ENCODE measurements around the gene CSNK1G1.
A peak's percentile ranks its signal among the peaks of the same experiment; 100 is the strongest.

CSNK1G1 gene

DNA sequence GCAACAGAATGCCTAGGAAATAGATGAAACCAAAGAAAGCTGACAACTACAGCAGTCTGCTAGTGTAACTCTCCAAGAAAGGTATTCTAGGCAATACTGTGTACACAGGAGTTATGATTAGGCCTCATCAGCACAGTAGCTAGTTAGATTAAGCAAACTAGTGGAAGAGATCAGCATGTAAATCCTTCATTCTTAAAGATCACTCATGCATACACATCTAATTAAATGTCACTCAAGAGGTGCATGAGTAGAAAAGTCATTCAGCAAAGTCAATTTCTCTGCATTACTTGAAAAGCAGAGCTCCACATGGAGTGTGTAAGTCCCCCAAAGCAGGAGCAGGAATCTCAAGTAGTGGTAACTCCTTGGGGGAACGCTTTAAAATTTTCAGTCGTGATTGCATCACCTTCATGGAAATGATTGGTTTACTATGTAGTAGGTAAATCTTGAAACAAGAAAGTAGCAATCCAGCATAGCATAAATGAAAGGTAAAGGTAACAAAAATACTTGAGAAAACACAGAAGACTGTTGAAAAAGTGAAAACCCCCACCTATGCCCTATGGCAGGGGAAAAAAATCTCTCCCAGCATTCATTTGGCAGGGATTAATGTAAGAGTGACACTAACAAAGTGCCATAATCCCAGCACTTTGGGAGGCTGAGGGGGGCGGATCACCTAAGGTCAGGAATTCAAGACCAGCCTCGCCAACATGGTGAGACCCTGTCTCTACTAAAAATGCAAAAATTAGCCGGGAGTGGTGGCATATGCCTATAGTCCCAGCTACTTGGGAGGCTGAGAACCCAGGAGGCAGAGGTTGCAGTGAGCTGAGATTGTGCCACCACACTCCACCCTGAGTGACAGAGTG lies 163.8 kb downstream of the CSNK1G1 start:
- DNase-seq (ENCODE audit: low read depth in 2 of 2) = no peak

DNA sequence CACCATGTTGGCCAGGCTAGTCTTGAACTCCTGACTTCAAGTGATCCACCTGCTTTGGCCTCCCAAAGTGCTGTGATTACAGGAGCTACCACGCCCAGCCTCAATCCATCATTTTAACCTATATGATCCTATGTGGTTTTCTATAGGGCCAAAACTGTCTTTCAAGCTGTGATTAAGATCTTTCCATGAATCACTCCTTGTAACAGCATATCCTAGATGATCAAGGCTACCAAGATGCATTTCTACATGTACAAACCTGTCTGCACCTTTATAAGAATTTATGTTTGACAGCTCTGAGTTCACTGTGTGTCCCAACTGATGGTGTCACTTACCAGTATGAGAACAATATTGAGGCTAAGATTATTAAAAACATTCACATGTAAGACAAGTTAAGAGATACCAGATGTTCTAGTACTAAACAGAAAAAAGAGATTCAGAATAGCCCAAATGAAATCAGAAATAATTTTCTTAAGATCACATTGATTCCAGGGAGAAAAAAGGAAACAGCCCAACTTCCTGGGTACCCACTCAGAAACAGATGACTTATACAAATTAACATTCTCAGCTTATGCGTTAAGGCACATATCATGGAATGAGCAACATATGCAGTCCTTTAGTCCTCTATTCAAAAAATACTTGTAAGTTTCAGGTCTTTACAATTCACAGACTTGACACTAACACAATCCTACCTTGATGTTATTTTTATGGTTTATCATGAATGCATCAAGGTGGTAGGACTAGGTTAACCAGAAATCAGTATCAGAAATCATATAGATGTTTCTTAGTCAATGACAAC lies 168.4 kb downstream of the CSNK1G1 start:
- no peak for DNase-seq (ENCODE audit: low read depth in 2 of 2)

DNA sequence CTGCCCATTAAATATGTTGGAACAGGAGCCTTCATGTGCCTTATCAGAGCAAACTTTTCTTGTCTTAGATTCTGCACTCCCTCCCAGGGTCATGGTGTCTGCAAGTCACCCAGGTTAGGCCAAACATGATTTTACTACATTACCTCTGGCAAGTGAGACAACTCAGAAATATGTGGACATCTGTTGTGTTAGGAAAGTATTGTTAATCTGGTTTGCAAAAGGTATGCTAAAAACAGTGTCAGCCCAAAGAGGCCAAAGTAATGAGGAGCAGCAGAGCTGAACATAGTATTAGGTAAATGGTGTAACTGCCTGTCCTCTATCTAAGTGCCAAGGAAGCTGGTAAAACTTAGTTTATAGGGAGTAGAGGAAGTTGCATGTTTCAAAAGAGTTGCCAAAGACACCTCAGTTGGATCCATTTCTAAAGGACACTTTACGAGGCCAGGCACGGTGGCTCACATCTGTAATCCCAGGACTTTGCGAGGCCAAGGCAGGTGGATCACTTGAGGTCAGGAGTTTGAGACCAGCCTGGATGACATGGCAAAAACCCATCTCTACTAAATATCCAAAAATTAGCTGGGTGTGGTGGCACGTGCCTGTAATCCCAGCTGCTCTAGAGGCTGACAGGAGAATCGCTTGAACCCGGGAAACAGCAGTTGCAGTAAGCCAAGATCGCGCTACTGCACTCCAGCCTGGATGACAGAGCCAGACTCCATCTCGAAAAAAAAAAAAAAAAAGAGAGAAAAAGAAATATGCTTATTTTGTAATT lies 170.6 kb downstream of the CSNK1G1 start:
- no peak for DNase-seq (ENCODE audit: low read depth in 2 of 2)

DNA sequence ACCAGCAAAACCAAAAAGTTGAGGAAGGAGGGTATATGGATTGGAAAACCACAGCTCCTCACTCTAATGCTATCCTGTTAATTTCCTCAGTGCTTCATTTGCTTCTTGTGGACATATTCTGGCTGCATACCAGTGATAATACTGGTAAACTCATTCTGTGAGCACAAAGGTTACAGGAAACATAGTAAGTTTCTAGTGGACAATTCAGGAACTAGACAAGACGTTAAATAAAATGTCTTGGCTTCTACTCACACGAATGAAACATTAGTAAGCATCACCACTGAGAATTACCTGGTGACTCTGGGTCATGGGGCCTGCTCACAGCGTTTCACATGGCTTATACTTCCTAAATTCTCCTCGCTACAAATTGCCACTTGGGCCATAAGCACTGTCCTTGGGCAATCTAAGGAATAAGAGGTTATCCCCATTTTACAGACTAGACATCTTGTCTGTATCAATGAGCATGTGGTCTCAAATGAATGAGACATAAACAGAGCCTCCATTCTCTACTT lies 173.1 kb downstream of the CSNK1G1 start:
- DNase-seq (ENCODE audit: low read depth in 2 of 2) = no peak

DNA sequence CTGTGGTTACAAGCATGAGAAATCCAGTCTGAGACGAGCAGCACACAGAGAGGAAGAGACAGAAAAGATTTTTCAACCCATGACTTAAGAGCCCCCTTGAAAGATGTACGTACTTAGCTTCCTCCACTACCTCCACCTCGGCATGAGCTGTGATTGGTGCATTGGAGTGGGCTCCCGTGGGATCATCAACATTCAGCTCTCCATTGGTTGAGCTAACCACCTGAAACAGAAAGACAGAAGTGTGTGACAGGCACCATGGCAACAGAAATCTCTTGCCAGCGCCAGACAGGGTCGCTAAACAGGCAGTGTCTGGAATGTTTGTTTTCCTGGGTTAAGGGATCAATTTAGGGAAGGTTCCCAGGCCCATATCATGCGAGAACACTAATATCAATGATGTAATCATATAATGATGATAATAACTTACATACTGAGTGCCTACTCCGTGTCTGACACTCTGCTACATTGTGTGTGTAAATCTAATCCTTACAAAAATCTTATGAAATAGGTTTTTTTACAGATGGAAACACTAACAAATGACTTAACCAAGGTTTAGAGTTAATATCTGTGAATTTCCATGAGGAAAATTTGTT lies 175.6 kb downstream of the CSNK1G1 start:
- no peak for DNase-seq (ENCODE audit: low read depth in 2 of 2)

- DNase-seq (ENCODE audit: low read depth in 2 of 2) = no peak
Observed at GRCh38 chr15:64166102-64166890, 189.7 kb downstream of the CSNK1G1 start.

DNA sequence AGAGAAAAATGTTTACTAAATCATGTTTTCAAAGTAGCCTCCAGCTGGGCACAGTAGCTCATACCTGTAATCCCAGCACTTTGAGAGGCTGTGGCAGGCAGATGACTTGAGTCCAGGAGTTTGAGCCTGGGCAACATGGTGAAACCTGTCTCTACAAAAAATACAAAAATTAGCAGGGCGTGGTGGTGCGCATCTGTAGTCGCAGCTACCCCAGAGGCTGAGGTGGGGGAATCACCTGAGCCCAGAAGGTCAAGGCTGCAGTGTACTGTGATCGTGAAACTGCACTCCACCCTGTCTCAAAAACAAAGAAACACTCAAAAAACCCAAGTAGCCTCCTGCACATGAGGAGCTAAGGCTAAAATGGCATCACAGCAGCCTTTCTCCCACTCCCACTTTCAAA lies 191.5 kb downstream of the CSNK1G1 start:
- no peak for DNase-seq (ENCODE audit: low read depth in 2 of 2)

DNA sequence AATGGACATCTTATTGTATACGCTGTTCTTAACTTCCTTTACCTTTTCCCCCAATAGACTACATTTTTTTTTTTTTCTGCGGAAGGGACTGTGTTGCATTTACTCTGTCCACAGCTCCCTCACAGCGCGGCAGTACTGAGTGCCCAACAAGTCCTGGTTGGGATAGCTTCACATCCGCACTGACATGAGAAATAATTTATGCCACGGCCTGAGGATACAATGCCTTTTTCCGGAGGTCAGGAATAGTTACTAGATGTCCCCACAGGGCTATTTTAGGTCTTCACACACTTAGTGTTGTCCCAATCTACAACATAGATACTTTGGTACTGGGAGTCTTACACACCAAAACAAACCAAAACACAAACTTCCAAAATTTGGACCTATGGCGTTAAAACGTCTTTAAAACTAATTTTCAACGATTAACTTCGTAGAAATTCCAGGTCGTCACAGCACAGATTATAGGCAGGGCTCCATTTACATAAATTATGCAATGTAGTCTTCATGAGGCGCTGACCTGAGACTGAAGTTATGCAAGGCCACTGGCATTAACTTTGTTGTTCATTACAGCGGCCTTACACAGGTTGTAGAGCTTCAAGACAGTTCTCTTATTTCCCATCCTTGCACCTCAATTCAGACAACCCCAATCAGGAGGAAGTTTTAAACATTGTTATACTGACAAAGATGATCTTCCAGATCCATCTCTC lies 192.2 kb downstream of the CSNK1G1 start:
- DNase-seq (ENCODE audit: low read depth in 2 of 2) = no peak

DNA sequence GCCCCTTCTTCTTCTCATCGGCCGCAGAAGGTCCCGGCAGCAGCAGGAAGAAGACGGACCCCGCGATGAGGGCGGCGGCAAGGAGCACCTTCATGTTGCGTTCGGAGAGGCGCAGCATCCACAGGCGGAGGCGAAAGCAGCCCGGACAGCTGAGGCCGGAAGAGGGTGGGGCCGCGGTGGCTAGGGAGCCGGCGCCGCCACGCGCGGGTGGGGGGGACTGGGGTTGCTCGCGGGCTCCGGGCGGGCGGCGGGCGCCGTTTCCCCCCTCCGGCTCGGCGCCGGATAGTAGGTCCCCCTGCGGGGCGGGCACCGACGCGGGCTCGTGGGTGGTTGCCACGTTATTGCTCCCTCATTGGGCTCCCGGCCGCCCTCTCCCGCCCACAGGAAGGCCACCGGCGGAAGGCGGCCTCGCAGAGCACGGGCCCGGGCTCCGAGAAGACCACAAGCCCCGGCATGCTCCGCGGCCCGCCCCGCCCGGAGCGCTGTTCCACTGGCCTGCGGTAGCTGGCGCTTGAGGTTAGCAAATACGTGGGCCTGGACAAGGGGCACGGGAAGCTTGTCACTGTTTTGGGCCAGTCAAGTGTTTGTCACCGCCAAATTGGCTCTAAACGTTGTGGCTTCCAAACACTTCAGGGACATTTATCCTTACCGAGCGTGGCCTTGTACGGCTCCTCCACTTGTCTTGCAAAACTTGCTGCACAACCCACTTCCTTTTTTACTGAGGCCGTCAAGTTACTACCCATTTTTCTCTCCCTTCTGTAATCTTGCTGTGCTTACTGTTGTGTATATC lies 192.9 kb downstream of the CSNK1G1 start, which contains the start of gene PPIB:
PPIB (minus strand) TSS at position 154 of the 790 bp plus-strand sequence; CDS start at position 118, 36 bp downstream.
- DNase-seq (ENCODE audit: low read depth in 2 of 2) = peak; percentile 92 to 93

DNA sequence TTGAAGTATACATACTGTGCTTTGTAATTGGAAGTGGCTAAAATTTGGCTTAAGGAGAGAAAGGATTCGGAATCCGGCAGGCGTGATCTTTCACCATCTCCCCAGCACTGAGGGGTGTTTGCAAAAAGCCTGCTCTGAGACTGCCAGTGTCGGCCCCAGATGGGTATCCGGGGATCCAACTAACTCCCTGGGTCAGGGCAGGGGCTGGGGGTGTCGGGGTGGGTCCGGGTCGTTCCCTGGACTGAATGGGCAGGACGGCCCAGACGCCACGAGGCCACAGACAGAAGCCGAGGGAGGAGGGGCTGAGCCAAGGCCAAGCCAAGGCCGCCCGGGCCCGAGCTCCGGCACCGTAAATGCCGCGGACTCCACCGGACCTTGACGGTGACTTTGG lies 193.5 kb downstream of the CSNK1G1 start:
- DNase-seq (ENCODE audit: low read depth in 2 of 2) = no peak

DNA sequence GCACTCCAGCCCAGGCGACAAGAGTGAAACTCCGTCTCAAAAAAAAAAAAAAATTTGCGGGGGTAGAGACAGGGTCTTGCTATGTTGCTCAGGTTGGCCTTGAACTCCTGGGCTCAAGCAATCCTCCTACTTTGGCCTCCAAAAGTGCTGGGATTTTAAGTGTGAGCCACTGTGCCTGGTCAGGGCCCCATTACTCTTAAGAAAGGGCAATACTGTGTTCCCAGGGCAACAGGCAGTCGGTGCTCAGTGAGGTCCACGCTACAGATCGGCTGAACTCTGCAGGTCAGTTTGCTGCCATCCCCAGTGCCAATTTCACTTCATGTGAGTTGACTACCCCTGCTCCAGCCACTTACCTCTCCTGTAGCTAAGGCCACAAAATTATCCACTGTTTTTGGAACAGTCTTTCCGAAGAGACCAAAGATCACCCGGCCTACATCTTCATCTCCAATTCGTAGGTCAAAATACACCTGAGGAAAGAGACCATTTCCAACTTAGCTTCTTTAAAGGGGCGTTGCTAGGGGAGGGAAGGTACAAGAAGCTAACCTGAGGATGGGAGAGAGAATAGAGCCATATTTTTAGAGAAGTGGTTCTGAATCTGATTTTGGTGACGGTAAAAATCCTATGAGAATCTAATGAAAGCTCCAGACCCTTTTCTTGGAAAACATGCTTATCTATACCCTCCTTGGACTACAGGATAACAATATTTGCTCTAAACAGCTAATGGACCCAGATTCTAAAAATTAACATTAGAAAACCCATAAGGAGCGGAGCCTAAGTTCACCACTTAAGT lies 194.1 kb downstream of the CSNK1G1 start:
- DNase-seq (ENCODE audit: low read depth in 2 of 2) = no peak

- no peak for DNase-seq (ENCODE audit: low read depth in 2 of 2)
Observed at GRCh38 chr15:64158363-64159134, 197.4 kb downstream of the CSNK1G1 start.

DNA sequence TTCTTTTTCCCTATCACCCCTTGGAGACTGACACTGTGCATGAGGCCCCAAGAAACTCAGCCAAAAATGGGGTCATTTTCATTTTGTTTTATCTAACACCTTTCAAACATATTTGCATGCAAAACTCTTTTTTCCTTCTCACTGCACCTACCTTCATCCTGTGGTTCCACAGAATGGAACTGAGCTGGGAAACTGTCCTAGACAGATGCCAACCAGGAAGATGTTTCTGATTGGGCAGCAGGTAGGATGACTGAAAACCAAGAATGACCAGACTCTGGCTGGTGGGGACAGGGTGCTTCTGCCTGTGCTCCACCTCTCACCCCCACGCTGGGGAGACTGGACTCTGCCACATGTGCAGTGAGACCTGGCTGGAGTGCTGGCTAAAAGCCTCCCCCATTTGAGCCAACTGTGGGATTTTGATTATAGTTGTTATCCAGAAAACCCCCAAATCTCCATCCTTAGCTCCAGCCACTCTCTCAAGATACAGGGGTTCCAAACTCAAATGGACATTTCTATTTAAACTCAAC lies 198.3 kb downstream of the CSNK1G1 start:
- DNase-seq (ENCODE audit: low read depth in 2 of 2) = no peak

DNA sequence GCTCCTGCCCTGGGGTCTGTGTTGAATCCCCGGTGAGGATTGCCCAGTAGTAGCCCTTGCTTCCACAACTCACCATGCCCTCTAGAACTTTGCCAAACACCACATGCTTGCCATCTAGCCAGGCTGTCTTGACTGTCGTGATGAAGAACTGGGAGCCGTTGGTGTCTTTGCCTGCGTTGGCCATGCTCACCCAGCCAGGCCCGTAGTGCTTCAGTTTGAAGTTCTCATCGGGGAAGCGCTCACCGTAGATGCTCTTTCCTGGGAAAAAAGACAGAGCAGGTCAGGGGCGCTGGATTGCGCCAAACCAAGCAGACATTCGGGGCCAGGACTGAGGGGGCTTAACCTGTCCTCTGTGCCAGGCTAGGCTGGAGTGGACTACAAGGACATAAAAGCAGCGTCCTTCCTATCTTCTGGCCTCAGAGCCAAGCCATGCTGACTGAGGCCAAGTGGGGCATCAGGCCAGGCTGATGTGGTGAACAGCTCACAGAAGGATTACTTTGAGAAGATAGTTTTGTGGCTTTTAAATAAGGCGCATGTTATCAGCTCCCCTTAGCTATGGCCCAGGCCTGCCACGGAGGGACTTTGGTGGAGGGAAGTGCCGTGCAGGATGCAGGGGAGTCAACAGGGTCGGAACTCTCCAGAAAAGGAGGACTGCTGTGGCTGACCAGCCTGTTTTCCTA lies 199.2 kb downstream of the CSNK1G1 start:
- DNase-seq (ENCODE audit: low read depth in 2 of 2) = no peak

DNA sequence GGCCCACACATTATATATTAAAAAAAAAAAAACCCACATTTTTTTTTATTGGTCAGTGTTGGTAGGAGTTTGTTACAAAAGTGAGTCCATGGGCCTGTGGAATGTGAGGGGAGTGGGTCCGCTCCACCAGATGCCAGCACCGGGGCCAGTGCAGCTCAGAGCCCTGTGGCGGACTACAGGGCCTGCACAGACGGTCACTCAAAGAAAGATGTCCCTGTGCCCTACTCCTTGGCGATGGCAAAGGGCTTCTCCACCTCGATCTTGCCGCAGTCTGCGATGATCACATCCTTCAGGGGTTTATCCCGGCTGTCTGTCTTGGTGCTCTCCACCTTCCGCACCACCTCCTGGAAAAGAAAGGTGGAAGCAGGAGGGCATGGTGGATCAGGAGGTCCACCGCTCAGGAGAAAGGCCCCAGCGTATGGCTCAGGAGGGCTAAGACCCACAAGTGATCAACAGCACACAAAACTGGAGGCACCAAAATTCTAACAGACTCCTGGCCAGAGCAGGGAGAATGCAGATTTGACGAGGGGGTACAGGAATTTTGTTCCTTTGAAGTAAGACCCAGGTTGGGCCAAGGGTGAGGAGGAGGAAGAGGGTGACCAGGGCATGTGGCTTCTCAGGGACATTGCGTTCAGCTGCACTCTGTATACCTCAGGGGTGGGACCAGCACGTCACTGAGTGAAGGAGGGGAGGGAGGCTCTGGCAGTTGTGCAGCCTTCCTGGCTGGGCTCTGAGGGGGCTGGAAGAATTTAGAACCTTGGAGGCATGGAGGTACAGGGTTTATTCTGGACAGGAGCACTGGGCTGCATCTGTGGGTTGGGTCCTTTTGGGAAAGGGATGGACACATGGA lies 199.9 kb downstream of the CSNK1G1 start:
- no peak for DNase-seq (ENCODE audit: low read depth in 2 of 2)

Measured in stimulated activated CD8-positive, alpha-beta memory T cell treated with anti-CD3 and anti-CD28 coated beads, Interleukin-2, amount 100 ng/mL, for 1 hour (primary cell).